ENCODE results near the gene USP50.
"Not testable (repeated sequence)": the region's sequence is repeated elsewhere in the genome, so short reads cannot be mapped to it uniquely, and the experiment has no call there.

USP50 gene

GRCh38 chr15:50546566-50546965 lies at the start of gene USP50:
TSS of gene USP50 (minus strand) at chr15:50546666. CDS start at chr15:50546525, 141 bp downstream.
- DNase-seq (ENCODE audit: low read depth in 1 of 2, low spot score in 1 of 2), result no peak

GRCh38 chr15:50594311-50594710 lies 47.8 kb upstream of the USP50 start:
- no peak for DNase-seq (ENCODE audit: low read depth in 1 of 2, low spot score in 1 of 2)

DNA sequence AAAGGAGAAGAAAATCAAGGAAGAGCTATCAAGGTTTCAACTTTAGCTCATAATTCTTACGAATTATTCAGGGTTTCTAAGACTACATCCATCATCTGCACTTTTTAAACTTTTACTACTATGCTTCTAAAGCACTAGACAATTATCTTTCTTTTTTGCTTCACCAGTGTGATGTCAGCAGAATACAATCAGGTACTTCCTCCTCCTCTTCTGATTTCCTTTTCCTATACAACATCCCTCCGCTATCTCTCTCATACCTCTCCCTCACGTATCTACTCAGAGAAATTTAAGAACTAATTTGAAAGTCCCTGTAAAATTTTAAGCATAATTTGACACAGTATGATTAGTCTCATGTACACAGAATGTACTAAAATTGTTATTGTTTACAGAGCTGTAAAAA lies 47.3 kb upstream of the USP50 start:
- DNase-seq (ENCODE audit: low read depth in 1 of 2, low spot score in 1 of 2), result no peak

DNA sequence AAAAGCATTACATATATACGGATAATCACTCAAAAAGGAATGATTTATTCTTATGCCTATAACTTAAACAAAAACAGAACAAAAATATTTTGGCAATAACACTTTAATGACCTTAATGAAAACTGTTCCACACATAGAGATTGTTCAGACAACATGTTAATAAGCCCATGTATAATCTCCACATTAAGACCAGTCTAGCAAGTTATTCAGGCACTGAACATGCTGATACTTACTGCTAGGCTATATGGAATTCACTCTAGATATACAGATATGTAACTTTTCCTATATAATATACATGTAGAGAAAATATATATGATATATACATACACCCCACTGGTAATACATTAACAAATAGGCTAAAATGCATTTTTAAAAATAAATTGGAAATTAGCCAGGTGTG lies 43.8 kb upstream of the USP50 start:
- DNase-seq (ENCODE audit: low read depth in 1 of 2, low spot score in 1 of 2), result no peak

GRCh38 chr15:50577492-50577891 lies 31.0 kb upstream of the USP50 start:
- no peak for DNase-seq (ENCODE audit: low read depth in 1 of 2, low spot score in 1 of 2)

DNA sequence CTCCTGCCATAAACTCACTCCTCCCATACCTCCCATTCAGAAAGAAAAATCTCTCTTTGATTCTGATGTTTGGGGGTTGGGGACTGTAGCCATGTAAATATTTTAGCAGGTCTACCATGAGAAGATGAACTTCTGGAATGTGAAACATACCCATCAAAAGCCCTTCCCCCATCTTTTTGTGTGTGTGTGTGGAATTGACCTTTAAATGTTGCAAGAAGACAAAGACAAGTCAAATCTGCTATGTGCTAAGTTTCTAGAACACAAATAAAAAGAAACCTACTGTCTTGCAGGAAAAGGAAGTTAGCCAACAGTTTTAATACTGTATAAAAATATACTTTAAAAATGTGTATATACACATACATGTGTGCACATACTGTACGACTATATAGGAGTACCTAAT lies 29.7 kb upstream of the USP50 start:
- DNase-seq (ENCODE audit: low read depth in 1 of 2, low spot score in 1 of 2), result no peak

DNA sequence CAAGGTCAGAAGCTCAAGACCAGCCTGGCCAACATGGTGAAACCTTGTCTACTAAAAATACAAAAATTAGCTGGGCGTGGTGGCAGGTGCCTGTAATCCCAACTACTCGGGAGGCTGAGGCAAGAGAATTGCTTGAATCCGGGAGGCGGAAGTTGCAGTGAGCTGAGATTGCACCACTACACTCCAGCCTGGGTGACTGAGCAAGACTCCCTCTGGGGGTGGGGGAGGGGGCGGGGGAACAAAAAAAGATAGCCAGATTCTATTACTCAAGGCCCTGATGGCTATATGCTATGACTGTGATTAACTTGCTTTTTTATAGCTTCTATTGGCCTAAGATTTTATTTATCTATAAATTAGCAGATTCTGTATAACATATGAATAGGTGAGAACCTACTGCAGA lies 27.4 kb upstream of the USP50 start:
- not testable (repeated sequence) for DNase-seq (ENCODE audit: low read depth in 1 of 2, low spot score in 1 of 2)

DNA sequence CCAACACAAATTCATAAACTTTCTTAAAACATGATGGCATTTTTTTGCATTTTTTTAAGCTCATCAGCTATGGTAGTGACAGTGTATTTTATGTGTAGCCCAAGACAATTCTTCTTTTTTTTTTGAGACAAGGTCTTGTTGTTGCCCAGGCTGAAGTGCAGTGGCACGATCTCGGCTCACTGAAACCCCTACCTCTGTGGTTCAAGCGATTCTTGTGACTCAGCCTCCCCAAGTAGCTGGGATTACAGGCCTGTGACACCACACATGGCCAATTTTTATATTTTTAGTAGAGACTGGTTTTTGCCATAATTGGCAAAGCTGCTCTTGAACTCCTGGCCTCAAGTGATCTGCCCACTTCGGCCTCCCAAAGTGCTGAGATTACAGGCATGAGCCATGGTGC lies 17.3 kb upstream of the USP50 start:
- no peak for DNase-seq (ENCODE audit: low read depth in 1 of 2, low spot score in 1 of 2)

- DNase-seq (ENCODE audit: low read depth in 1 of 2, low spot score in 1 of 2), result no peak
These were observed 16.5 kb upstream of the USP50 start for GRCh38 chr15:50562735-50563640.

GRCh38 chr15:50558012-50558411 lies 11.5 kb upstream of the USP50 start:
- no peak for DNase-seq (ENCODE audit: low read depth in 1 of 2, low spot score in 1 of 2)

DNA sequence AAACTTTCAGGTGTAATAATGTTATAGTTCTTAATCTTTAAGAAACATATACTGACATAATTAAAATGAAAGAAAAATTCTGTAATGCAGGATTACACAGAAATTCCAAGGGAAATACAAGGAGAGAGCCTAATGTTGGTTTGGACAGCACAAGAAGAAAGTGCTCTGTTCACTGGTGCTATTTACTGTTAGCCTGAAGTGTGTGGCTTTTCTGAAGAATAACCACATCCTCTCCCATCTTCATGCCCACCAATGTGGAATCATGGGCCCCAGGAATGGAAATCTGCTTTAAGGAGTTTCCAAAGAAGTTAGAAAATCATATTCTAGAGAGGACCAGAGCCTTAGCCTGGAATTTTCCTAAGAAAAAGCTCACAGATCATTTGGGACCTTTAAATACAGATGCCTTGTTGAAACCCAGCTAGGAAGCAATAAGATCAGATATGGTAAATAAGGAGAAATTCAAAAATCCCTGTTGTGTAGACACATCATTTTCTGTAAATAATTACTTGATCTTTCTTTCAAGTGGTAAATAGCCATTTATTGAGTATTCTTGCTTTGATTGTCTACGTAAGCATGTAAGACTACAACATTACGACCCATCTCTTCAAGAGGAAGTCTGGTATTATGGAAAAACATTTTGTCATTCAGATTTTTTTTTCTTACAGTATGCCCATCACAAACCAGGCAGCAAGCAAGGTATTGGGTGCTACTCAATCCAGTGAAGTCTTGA lies 10.3 kb upstream of the USP50 start:
- no peak for DNase-seq (ENCODE audit: low read depth in 1 of 2, low spot score in 1 of 2)

DNA sequence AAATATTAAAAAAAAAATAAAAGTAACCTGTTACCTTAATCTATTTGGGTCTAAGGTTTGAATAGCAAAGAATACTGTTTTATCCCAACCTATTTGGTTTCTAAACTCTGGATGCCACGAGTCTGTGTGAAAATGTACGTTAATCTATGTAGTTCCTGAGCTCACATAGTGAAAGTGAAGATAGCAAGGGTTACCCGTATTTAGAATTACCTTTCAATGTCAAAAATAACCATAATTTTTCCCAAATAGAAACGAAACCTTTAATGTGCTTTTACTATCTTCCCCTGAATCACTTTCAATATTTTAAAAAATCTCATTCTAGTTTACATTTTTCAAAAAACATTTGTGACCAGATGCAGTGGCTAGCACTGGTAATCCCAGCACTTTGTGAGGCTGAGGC lies 5.8 kb upstream of the USP50 start:
- DNase-seq (ENCODE audit: low read depth in 1 of 2, low spot score in 1 of 2), result no peak

- DNase-seq (ENCODE audit: low read depth in 1 of 2, low spot score in 1 of 2), result no peak
These were observed 2.9 kb upstream of the USP50 start for GRCh38 chr15:50549326-50549725.

DNA sequence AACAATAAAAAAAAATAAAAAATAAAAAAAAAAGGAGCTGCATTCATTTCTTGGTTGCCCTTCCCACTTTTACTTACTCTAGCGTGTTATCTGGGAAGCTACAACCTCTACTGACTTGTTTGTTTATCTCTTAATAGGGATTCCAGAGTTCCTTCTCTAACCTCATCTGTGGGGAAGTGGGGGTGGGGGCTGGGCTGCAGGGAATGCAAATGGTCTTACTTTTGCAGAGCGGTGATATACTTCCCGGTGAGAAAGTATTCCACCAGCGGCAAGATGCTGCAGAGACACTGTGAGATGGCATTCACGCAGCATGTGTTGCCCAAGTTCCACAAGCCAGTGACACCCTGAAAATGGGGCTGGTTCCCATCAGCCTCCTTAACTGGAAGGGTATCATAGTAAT lies 2.1 kb downstream of the USP50 start:
- no peak for DNase-seq (ENCODE audit: low read depth in 1 of 2, low spot score in 1 of 2)

DNA sequence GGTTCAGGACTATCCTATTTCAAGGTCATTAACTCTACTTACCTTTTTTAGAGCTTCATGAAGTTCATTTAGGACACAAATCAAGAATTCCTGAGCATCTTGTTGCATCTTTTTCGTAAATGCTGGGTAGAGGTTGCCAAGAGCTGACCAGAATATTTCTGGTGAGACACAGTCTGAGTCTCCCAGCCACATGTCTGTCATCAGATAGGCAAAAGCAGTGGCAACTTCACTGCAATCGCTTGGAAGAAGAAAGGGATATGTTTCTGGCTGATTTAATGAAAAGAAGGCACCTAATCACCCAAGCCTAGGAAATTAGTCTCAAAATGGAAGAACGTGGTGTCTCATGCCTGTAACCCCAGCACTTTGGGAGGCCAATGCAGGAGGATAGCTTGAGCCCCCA lies 2.9 kb downstream of the USP50 start:
- no peak for DNase-seq (ENCODE audit: low read depth in 1 of 2, low spot score in 1 of 2)

GRCh38 chr15:50542887-50543210 lies 3.6 kb downstream of the USP50 start:
- DNase-seq (ENCODE audit: low read depth in 1 of 2, low spot score in 1 of 2), result no peak

DNA sequence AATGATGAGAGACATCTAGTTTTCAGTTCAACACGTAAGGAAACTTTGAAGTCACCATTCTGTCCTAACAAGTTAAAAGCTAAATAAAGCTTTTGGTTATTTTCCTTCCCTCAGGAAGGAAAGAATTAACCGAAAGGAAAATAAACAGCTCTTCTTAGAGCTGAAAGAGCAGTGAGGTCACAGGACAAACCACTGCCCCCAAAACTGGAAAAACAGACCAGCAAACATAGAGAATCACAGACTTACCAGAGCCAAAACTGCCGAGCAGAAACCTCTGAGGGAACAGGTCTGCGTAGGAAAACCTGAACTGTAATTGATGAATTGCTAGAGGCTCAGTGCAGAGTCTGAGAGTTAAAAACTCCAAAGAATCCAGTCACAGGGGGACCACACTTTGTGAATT lies 14.7 kb downstream of the USP50 start:
- DNase-seq (ENCODE audit: low read depth in 1 of 2, low spot score in 1 of 2), result no peak

DNA sequence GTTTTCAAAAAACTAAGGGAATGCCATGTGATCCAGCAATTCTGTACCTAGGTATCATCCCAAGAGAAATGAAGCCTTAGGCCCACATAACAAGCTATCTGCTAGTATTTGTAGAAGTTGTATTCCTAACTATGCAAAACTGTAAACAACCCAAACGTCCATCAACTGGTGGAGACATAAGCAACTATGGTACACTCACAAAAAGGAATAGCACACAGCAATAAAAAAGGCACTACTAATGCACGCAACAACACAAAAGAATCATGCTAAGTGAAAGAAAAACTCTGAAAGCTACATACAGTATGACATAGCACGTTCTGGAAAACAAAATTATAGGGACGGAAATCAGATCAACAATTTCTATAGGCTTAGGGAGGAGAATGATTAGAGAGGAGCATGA lies 15.3 kb downstream of the USP50 start:
- no peak for DNase-seq (ENCODE audit: low read depth in 1 of 2, low spot score in 1 of 2)

DNA sequence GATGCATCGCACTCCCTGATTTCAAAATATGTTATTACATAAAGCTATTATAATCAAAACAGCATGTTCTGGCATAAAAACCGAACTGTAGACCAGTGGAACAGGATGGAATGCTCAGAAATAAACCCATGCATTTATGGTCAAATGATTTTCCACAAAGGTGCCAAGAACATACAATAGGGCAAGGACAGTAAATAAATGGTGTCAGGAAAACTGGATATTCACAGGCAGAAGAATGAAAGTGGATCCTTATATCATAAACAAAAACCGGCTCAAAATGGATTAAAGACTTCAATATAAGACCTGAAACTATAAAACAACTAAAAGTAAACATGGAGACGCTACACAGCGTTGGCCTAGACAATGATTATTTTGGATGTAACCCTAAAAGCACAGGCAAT lies 22.6 kb downstream of the USP50 start:
- no peak for DNase-seq (ENCODE audit: low read depth in 1 of 2, low spot score in 1 of 2)

GRCh38 chr15:50519740-50520425 lies 26.6 kb downstream of the USP50 start:
- DNase-seq (ENCODE audit: low read depth in 1 of 2, low spot score in 1 of 2), result no peak

- DNase-seq (ENCODE audit: low read depth in 1 of 2, low spot score in 1 of 2), result no peak
These were observed 33.5 kb downstream of the USP50 start for GRCh38 chr15:50513001-50513400.

DNA sequence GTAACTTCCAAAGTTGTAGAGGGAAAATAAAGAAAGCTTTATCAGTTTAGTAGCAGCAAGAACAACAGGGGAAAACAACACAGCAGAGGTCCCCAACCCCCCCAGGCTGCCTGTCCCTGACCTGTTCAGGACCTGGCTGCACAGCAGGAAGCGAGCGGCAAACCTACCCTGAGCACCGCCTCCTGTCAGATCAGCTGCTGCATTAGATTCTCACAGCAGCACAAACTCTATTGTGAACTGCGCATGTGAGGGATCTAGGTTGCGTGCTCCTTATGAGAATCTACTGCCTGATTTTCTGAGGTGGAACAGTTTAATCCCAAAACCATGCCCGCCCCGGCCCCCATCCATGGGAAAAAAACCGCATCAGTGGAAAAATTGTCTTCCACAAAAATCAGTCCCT lies 40.3 kb downstream of the USP50 start:
- no peak for DNase-seq (ENCODE audit: low read depth in 1 of 2, low spot score in 1 of 2)

All from activated T-helper 1 cell treated with anti-CD3 and anti-CD28 coated beads, Interleukin-2, amount 50 U/mL, for 16 hours (primary cell).